HG03064 (cell line): ENCODE data around the gene CLRN3.

Experiments
- ATAC-seq: cut with Tn5 transposase; IDR thresholded peaks from one replicate; pipeline ENCODE4 v1.9.1; 2021; ENCODE audit warnings: low read depth; ENCODE audit not compliant: unreplicated experiment

The CLRN3 gene

GRCh38 chr10:127903789-127904188, 11.0 kb upstream of the CLRN3 start:
- ATAC-seq = no peak

GRCh38 chr10:127899766-127900387, 7.1 kb upstream of the CLRN3 start:
- ATAC-seq = no peak

GRCh38 chr10:127897177-127897576, 4.4 kb upstream of the CLRN3 start:
- no peak for ATAC-seq

- ATAC-seq = no peak
These were observed 3.8 kb upstream of the CLRN3 start for GRCh38 chr10:127896590-127896989.

- no peak for ATAC-seq
These were observed 1.4 kb upstream of the CLRN3 start for GRCh38 chr10:127894146-127894545.

- ATAC-seq = no peak
These were observed 1.9 kb downstream of the CLRN3 start for GRCh38 chr10:127890832-127891334.

GRCh38 chr10:127890216-127890615, 2.5 kb downstream of the CLRN3 start:
- ATAC-seq = no peak

- no peak for ATAC-seq
These were observed 3.0 kb downstream of the CLRN3 start for GRCh38 chr10:127889605-127890195.

- no peak for ATAC-seq
These were observed 4.0 kb downstream of the CLRN3 start for GRCh38 chr10:127888521-127889312.

GRCh38 chr10:127887541-127888415, 5.0 kb downstream of the CLRN3 start:
- no peak for ATAC-seq

GRCh38 chr10:127886371-127887051, 6.2 kb downstream of the CLRN3 start:
- ATAC-seq = no peak

GRCh38 chr10:127884501-127884900, 8.2 kb downstream of the CLRN3 start:
- ATAC-seq = no peak

- ATAC-seq = no peak
These were observed 9.2 kb downstream of the CLRN3 start for GRCh38 chr10:127883516-127883915.

GRCh38 chr10:127882801-127883459, 9.8 kb downstream of the CLRN3 start:
- ATAC-seq = no peak

GRCh38 chr10:127882391-127882790, 10.3 kb downstream of the CLRN3 start:
- no peak for ATAC-seq

- no peak for ATAC-seq
These were observed 11.5 kb downstream of the CLRN3 start for GRCh38 chr10:127881262-127881661.

GRCh38 chr10:127880557-127880956, 12.2 kb downstream of the CLRN3 start:
- ATAC-seq = no peak

GRCh38 chr10:127878475-127879055, 14.2 kb downstream of the CLRN3 start:
- ATAC-seq = no peak

- no peak for ATAC-seq
These were observed 15.0 kb downstream of the CLRN3 start for GRCh38 chr10:127877699-127878098.
